ENCODE measurements around the gene KAZN. TPM values are rescaled to one million over a fixed set of nuclear protein-coding genes. Genes with fewer than 3 reads are reported as not detected.

The KAZN gene
- polyA plus RNA-seq, 2 of the 4 experiments (the other 2 are of a cell fraction) = 1.3 to 1.9 TPM

DNA sequence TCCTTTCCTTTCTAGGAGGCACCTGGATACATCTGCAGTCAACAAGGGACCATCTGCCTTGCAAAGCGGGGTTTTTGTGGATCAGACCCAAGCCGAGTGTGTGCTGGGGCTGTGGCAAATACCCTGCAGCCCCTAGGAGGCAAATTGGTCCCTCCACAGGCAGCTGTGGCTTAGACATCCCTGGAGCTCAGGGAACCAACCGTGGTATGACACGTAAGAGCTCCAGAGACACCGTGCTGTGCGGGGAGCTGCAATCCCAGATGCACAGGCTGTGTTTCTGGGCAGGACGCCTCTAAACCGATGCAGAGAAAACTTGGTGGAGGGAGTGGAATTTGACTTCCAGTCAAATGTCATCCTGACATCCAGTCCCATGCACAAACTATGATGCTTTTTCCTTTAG is 141.5 kb downstream of the KAZN start (continued):
- TF ChIP-seq RFX5 (IDR thresholded peaks at IDR 0.05) (no peak), HEYL (CRISPR knock-in tag; IDR thresholded peaks at IDR 0.05) (no peak), NPAS2 (CRISPR knock-in tag; IDR thresholded peaks at IDR 0.05; ENCODE audit: borderline replicate concordance) (no peak)

DNA sequence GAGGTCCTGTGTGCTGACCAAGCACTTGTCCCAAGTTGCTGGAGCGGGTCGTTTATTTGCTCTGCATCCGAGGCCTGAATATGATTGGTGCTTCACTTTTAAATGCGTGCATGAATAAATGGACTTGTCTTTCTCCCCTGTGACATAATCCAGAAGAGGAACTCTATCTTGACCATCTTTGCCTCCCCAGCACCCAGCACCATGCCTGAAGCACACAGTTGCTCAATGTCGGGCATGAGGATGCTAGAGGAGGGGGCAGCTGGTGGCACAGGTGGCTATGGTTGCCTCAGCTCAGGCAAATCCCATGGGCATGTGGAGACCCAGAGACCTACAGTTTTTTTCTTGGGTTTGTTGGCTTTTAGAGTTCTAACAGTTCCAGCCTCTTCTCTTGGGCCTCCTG is 142.6 kb downstream of the KAZN start:
- no peak for FAIRE-seq
- ChIA-PET POLR2A (no interaction called here), CTCF (no interaction called here)
- Histone ChIP-seq H3K4me1 (peaks cover 31% of the 10 kb centered on the region), H3K4me2 (peak overlapping the region; percentile 59), H3K9me3 (no peaks in the 10 kb centered on the region), H3K4me3 (no peak overlapping the region), H3K27ac (peak overlapping the region; percentile 65 to 79; a peak in 5 of 6 replicates)
- WGBS (ENCODE audit: missing lambda C conversion rate) = 96% methylated on average over 4 of the region's 5 CpGs
- DNase-seq (ENCODE audit: low read depth in 1 of 2, low spot score in 1 of 2) = no peak
- TF ChIP-seq TFCP2L1 (CRISPR knock-in tag; IDR thresholded peaks at IDR 0.05) (no peak), EHMT2 (IDR thresholded peaks at IDR 0.05; ENCODE audit: low read depth) (no peak), PHF8 (IDR thresholded peaks at IDR 0.05; ENCODE audit: borderline replicate concordance, low read depth) (no peak), PBX3 (IDR thresholded peaks at IDR 0.05) (no peak), ZNF302 (CRISPR knock-in tag; IDR thresholded peaks at IDR 0.05) (no peak), RAD21 (conservative IDR thresholded peaks at IDR 0.05 in 1 of 2, IDR thresholded peaks at IDR 0.05 in 1 of 2) (no peak), ZC3H11A (IDR thresholded peaks at IDR 0.05) (no peak), SMC3 (IDR thresholded peaks at IDR 0.05) (no peak), RNF2 (IDR thresholded peaks at IDR 0.05; ENCODE audit: borderline replicate concordance, low read depth) (no peak), CEBPB (IDR thresholded peaks at IDR 0.05) (no peak), RFX5 (IDR thresholded peaks at IDR 0.05) (no peak), NPAS2 (CRISPR knock-in tag; IDR thresholded peaks at IDR 0.05; ENCODE audit: borderline replicate concordance) (no peak)
- ATAC-seq = no peak

DNA sequence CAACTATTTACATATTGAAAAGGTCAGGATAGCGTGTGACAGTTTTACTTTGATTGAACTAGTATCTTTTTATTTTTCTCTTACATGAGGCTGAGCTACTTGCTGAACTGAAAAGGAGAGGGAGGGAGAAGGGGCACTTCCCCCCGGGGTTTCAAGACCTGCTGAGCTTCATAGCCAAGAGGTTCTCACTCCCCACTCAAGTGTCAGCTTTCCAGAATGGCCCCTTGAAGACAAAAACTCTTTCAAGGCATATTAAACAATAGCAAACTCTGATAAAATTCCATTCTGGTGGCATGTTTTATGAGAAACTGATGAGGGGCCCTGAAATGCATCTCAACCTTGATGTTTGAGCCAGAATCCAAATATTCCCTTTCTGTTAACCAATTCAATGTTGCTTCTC is 143.0 kb downstream of the KAZN start:
- ChIA-PET POLR2A (no interaction called here), CTCF (interaction anchor here (1.5 kb wide), 1 partner anchor 10 kb away, joined by 5 read pairs; no protein-coding TSS in a partner anchor)
- ATAC-seq (no peak), DNase-seq (ENCODE audit: low read depth in 1 of 2, low spot score in 1 of 2) (no peak), FAIRE-seq (no peak)
- TF ChIP-seq REST (IDR thresholded peaks at IDR 0.05) = no peak
- TF ChIP-seq FOSL2 (IDR thresholded peaks at IDR 0.05) = no peak
- no peak for TF ChIP-seq FOSL2 (CRISPR knock-in tag; IDR thresholded peaks at IDR 0.05)
- TF ChIP-seq POLR2AphosphoS2 (conservative IDR thresholded peaks at IDR 0.05; ENCODE audit: low read length) = no peak
- no peak for TF ChIP-seq POLR2A (IDR thresholded peaks at IDR 0.05; ENCODE audit: low read length)
- 65% methylated on average over 2 of the region's 2 CpGs for WGBS (ENCODE audit: missing lambda C conversion rate)
- peak overlapping the region; percentile 59 for H3K4me2 ChIP-seq
- H3K9me3 ChIP-seq = no peaks in the 10 kb centered on the region
- H3K4me3 ChIP-seq = no peak overlapping the region
- peak overlapping the region; percentile 65 to 79 for H3K27ac ChIP-seq
- H3K4me1 ChIP-seq = peaks cover 31% of the 10 kb centered on the region

Measured in A549 (cell line).